Measurements from ENCODE around the gene ADISSP. TPM values are rescaled to one million over a fixed set of nuclear protein-coding genes. Genes with fewer than 3 reads are reported as not detected.

Gene ADISSP
- total RNA-seq, 6 experiments from 2014 or later = 86.0 to 105 (median 89.9) TPM

DNA sequence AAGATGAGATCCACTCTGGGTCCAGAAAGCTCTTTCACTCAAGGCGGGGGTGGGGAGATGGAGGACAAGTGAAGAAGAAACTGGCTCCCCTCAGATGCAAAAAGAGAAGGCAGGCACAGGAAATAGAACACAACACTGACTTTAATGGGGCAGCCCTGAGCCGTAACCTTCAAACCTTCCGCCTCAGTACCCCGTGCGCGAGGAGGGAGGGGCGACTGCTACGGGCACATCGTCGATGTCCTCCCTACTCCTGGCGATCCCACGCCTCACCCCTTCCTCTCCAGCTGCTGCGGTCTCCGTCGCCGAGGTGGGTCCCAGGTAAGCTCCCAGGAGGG, 9.8 kb upstream of the ADISSP start:
- H3K27me3 Mint-ChIP-seq (ENCODE audit: insufficient read depth) = peaks cover 3% of the 10 kb centered on the region; the same call in 1 of the 2 replicates
- TF ChIP-seq, protein P1, sequence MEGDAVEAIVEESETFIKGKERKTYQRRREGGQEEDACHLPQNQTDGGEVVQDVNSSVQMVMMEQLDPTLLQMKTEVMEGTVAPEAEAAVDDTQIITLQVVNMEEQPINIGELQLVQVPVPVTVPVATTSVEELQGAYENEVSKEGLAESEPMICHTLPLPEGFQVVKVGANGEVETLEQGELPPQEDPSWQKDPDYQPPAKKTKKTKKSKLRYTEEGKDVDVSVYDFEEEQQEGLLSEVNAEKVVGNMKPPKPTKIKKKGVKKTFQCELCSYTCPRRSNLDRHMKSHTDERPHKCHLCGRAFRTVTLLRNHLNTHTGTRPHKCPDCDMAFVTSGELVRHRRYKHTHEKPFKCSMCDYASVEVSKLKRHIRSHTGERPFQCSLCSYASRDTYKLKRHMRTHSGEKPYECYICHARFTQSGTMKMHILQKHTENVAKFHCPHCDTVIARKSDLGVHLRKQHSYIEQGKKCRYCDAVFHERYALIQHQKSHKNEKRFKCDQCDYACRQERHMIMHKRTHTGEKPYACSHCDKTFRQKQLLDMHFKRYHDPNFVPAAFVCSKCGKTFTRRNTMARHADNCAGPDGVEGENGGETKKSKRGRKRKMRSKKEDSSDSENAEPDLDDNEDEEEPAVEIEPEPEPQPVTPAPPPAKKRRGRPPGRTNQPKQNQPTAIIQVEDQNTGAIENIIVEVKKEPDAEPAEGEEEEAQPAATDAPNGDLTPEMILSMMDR (IDR thresholded peaks at IDR 0.05) = no peak
- H3K4me3 Mint-ChIP-seq = peak overlapping the region; percentile 83
- no peaks in the 10 kb centered on the region for H3K36me3 Mint-ChIP-seq (ENCODE audit: low read depth)
- no peak overlapping the region for H3K27ac Mint-ChIP-seq
- no peak for DNase-seq
- H3K9me3 Mint-ChIP-seq = no peaks in the 10 kb centered on the region
- peaks cover 16% of the 10 kb centered on the region for H3K4me1 Mint-ChIP-seq (ENCODE audit: low read depth)

DNA sequence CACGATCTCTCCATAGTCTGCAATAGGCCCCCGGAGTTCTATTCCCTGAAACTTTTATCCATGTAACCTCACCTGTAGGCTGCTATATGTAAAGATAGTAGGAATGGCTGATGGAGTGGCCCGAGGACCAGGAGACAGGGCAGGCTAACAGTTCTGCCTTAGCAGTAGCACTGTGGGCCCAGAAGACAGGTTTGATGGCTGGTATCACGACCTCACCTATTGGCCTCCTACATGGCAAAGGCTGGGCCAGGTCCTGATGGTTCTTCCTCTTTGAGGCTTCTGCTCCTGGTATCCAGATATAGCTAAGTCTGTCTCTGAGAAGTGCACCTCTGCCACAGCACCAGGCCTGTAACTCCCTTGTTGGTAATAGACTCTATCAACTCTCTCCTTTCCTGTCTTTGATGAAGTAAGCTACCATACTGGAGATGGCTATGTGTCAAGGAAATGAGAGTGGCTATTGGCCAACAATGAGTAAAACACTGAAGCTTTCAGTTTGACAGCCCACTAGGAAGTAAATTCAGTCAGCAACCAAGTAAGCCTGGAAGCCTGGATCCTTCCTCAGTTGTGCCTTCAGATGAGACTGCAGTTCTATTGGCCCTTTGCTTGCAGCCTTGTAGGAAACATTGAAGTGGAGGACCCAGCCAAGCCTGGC, 8.0 kb upstream of the ADISSP start:
- no peak for DNase-seq
- Mint-ChIP-seq H3K9me3 (no peaks in the 10 kb centered on the region), H3K27me3 (ENCODE audit: insufficient read depth) (peaks cover 3% of the 10 kb centered on the region; the same call in 1 of the 2 replicates), H3K4me3 (no peak overlapping the region), H3K27ac (no peak overlapping the region), H3K36me3 (ENCODE audit: low read depth) (no peaks in the 10 kb centered on the region), H3K4me1 (ENCODE audit: low read depth) (peaks cover 10% of the 10 kb centered on the region)
- TF ChIP-seq, protein P1 (IDR thresholded peaks at IDR 0.05) = no peak

DNA sequence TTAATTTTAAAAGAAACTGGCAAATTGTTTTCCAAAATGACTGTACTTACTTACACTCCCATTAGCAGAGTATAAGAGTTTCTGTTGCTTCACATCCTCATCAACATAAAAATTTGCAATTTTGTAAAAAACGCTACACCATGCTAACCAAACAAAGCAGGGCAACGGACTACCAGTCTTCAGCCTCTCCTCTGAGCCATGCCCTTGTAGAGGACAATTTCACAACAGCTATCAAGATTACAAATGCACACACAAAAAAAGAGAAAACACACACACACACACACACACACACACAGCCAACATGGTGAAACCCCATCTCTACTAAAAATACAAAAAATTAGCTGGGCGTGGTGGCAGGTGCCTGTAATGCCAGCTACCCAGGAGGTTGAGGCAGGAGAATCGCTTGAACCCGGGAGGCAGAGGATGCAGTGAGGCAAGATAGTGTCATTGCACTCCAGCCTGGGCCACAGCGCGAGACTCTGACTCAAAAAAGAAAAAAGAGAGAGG, 4.1 kb upstream of the ADISSP start:
- Mint-ChIP-seq H3K4me1 (ENCODE audit: low read depth) (peaks cover 18% of the 10 kb centered on the region), H3K9me3 (no peaks in the 10 kb centered on the region)

DNA sequence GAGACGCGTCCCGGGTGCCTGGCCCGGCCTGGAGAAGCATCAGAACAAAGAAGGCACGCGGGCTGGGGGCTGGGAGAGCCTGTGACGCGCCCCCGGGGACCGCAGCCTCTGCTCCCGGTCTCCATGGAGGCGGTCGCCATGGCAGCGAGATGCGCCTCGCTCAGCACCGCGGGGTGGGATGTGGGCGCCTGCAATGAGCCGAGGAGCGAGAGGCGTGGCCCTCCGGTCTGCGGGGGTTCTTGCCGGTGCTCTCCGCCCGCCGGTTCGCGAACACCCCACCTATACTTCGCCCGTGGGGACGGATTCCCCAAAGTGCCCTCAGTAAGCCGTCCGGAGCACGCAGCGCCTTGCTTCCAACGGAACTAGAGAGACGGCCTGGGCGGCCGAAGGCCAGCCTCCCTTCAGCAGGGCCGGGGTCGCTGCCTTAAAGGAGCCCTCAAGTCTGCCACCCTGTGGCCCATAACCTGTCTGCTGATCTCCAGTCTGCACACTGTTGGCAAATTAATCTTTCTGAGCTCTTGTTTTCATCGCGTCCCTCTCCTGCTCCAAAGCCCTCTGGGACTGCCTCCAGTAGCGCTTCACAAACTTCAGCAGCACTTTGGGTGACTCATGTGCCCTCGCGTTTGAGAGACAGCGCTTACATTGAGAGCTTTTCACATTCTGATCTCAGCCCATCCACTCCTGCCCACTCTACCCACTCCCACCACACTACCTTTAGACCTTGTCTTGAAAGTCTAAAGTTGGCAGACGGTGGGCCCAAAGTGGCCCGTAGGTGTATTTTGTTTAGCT, 983 bp upstream of the ADISSP start:
- H3K4me3 Mint-ChIP-seq = peak overlapping the region; percentile 92
- no peaks in the 10 kb centered on the region for H3K36me3 Mint-ChIP-seq (ENCODE audit: low read depth)
- TF ChIP-seq, protein P1 (IDR thresholded peaks at IDR 0.05) = peak; percentile 68
- H3K4me1 Mint-ChIP-seq (ENCODE audit: low read depth) = peaks cover 41% of the 10 kb centered on the region
- H3K27me3 Mint-ChIP-seq (ENCODE audit: insufficient read depth) = no peaks in the 10 kb centered on the region
- H3K9me3 Mint-ChIP-seq = no peaks in the 10 kb centered on the region
- peak overlapping the region; percentile 87 for H3K27ac Mint-ChIP-seq
- peak; percentile 84 for DNase-seq

More for the DNA sequence above, 4.1 kb upstream of the ADISSP start:
- Mint-ChIP-seq H3K27ac (no peak overlapping the region), H3K27me3 (ENCODE audit: insufficient read depth) (peaks cover 3% of the 10 kb centered on the region; the same call in 1 of the 2 replicates), H3K4me3 (no peak overlapping the region), H3K36me3 (ENCODE audit: low read depth) (no peaks in the 10 kb centered on the region)
- TF ChIP-seq, protein P1 (IDR thresholded peaks at IDR 0.05) = no peak
- DNase-seq = no peak

DNA sequence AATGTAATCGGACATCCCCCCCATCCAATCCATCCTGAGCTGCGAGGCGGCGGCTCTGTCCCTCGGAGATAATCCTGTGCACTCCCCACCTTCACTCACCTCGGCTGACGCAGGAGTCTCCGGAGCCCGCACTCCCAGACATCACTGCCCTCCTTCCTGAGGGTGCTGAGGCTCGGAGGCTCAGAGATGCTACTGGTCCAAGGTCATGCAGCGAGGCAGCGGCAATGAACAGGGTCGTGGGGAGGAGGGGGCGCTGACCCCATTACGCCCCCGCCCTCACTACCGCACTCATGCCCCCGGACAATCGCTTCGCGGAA, 485 bp downstream of the ADISSP start:
- no peak for DNase-seq
- peaks cover 4% of the 10 kb centered on the region; the same call in 1 of the 2 replicates for H3K36me3 Mint-ChIP-seq (ENCODE audit: low read depth)
- H3K27ac Mint-ChIP-seq = peak overlapping the region; percentile 45; the same call in 1 of the 2 replicates
- peak overlapping the region; percentile 92 for H3K4me3 Mint-ChIP-seq
- no peaks in the 10 kb centered on the region for H3K9me3 Mint-ChIP-seq
- peaks cover 41% of the 10 kb centered on the region for H3K4me1 Mint-ChIP-seq (ENCODE audit: low read depth)
- TF ChIP-seq, protein P1 (IDR thresholded peaks at IDR 0.05) = no peak
- no peaks in the 10 kb centered on the region for H3K27me3 Mint-ChIP-seq (ENCODE audit: insufficient read depth)
